Measurements from ENCODE around the gene CSNK1D.

DNA sequence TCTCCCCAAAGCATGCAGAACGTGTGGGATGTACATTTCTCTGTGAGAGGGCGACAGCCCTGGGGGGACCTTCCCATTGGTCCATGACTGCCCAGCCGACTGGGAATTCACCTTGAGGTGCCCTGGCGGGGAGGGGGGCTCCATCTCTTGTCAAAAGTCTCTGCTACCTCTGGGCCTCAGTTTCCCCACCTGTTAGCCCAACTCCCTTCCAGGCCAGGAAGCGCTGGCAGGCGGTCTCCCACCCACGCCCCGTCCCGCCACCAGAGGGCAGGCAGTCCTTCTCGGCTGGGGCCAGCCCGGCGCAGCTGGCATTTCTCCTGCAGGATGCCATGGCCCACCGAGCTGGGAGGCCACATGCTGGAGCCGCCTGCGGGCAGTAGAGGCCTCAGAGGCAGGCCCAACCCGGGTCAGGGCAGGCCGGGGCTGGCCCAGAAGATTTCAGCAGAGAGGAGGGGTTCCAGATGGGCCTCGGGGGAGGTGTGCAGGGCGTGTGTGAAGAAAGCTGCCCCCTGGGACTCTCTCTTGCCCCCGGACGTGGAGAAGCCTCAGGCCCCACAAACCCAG is 27.3 kb upstream of the CSNK1D start:
- TF ChIP-seq, protein P1, sequence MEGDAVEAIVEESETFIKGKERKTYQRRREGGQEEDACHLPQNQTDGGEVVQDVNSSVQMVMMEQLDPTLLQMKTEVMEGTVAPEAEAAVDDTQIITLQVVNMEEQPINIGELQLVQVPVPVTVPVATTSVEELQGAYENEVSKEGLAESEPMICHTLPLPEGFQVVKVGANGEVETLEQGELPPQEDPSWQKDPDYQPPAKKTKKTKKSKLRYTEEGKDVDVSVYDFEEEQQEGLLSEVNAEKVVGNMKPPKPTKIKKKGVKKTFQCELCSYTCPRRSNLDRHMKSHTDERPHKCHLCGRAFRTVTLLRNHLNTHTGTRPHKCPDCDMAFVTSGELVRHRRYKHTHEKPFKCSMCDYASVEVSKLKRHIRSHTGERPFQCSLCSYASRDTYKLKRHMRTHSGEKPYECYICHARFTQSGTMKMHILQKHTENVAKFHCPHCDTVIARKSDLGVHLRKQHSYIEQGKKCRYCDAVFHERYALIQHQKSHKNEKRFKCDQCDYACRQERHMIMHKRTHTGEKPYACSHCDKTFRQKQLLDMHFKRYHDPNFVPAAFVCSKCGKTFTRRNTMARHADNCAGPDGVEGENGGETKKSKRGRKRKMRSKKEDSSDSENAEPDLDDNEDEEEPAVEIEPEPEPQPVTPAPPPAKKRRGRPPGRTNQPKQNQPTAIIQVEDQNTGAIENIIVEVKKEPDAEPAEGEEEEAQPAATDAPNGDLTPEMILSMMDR (tag by site-specific recombination; IDR thresholded peaks at IDR 0.05) = peak; percentile 89
- TF ChIP-seq, protein P2, sequence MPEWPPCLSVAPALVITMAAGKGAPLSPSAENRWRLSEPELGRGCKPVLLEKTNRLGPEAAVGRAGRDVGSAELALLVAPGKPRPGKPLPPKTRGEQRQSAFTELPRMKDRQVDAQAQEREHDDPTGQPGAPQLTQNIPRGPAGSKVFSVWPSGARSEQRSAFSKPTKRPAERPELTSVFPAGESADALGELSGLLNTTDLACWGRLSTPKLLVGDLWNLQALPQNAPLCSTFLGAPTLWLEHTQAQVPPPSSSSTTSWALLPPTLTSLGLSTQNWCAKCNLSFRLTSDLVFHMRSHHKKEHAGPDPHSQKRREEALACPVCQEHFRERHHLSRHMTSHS (tag by site-specific recombination; IDR thresholded peaks at IDR 0.05) = no peak
- no peak for TF ChIP-seq ZNF175 (tag by site-specific recombination; IDR thresholded peaks at IDR 0.05)
- no peak for TF ChIP-seq ZNF629 (tag by site-specific recombination; IDR thresholded peaks at IDR 0.05)
- no peak for TF ChIP-seq ZNF16 (tag by site-specific recombination; IDR thresholded peaks at IDR 0.05; ENCODE audit: low read depth)
- TF ChIP-seq GFI1B (tag by site-specific recombination; IDR thresholded peaks at IDR 0.05) = no peak
- TF ChIP-seq ZNF561 (tag by site-specific recombination; IDR thresholded peaks at IDR 0.05; ENCODE audit: borderline replicate concordance) = no peak
- TF ChIP-seq SP2 (tag by site-specific recombination; IDR thresholded peaks at IDR 0.05) = no peak
- TF ChIP-seq, protein P3, sequence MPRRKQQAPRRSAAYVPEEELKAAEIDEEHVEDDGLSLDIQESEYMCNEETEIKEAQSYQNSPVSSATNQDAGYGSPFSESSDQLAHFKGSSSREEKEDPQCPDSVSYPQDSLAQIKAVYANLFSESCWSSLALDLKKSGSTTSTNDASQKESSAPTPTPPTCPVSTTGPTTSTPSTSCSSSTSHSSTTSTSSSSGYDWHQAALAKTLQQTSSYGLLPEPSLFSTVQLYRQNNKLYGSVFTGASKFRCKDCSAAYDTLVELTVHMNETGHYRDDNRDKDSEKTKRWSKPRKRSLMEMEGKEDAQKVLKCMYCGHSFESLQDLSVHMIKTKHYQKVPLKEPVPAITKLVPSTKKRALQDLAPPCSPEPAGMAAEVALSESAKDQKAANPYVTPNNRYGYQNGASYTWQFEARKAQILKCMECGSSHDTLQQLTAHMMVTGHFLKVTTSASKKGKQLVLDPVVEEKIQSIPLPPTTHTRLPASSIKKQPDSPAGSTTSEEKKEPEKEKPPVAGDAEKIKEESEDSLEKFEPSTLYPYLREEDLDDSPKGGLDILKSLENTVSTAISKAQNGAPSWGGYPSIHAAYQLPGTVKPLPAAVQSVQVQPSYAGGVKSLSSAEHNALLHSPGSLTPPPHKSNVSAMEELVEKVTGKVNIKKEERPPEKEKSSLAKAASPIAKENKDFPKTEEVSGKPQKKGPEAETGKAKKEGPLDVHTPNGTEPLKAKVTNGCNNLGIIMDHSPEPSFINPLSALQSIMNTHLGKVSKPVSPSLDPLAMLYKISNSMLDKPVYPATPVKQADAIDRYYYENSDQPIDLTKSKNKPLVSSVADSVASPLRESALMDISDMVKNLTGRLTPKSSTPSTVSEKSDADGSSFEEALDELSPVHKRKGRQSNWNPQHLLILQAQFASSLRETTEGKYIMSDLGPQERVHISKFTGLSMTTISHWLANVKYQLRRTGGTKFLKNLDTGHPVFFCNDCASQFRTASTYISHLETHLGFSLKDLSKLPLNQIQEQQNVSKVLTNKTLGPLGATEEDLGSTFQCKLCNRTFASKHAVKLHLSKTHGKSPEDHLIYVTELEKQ (tag by site-specific recombination; IDR thresholded peaks at IDR 0.05; ENCODE audit: borderline replicate concordance) = no peak
